ENCODE data around the gene ERAL1.
"Not testable (repeated sequence)": the region's sequence is repeated elsewhere in the genome, so short reads cannot be mapped to it uniquely, and the experiment has no call there.

- not testable (repeated sequence) for TF ChIP-seq SMAD4 (CRISPR knock-in tag; IDR thresholded peaks at IDR 0.05); CTCF (IDR thresholded peaks at IDR 0.05); SOX15 (CRISPR knock-in tag; IDR thresholded peaks at IDR 0.05); NFE2L1 (CRISPR knock-in tag; IDR thresholded peaks at IDR 0.05); USF2 (CRISPR knock-in tag; IDR thresholded peaks at IDR 0.05)
These were observed 48.7 kb downstream of the ERAL1 start for GRCh38 chr17:28903546-28903841.

Measured in WTC11 (cell line).